MCF 10A (cell line): ENCODE results near the gene ZBTB18. TPM values are rescaled to one million over a fixed set of nuclear protein-coding genes. Genes with fewer than 3 reads are reported as not detected.

ENCODE experiments used
- BruUV-seq: library from RNA; stranded (reverse); fragments of 400-500 nt; replicated peaks from 2 replicates; lab custom pipeline; 2021; lab: Mats Ljungman, UMichigan
- CTCF ChIA-PET: fragments of 300-600 bp; sonication (Branson Sonifier 250); formaldehyde crosslinking; extraction: SDS; loops from one replicate; lab custom pipeline; 2021; ENCODE audit warnings: antibody characterized with exemption, inconsistent platforms; lab: Yijun Ruan, JAX
- POLR2A ChIA-PET: fragments of 300-600, 350-650 bp; sonication (Branson Sonifier 250); formaldehyde crosslinking; extraction: SDS; loops from one replicate; lab custom pipeline; 2020; ENCODE audit warnings: antibody characterized with exemption, inconsistent platforms; lab: Yijun Ruan, JAX
- DNase-seq: peaks from one replicate; pipeline ENCODE4 v3.0.0-alpha.2; 2018; ENCODE audit not compliant: unreplicated experiment
- H3K27ac Mint-ChIP-seq: one replicate; pipeline ENCODE4 v1.8.0; 2022; ENCODE audit warnings: mild to moderate bottlenecking, low read depth, mixed read lengths; ENCODE audit not compliant: unreplicated experiment
- H3K27me3 Mint-ChIP-seq: one replicate; pipeline ENCODE4 v1.8.0; 2022; ENCODE audit warnings: mixed read lengths; ENCODE audit not compliant: insufficient read depth, unreplicated experiment
- H3K36me3 Mint-ChIP-seq: one replicate; pipeline ENCODE4 v1.8.0; 2022; ENCODE audit warnings: mild to moderate bottlenecking, moderate library complexity, mixed read lengths; ENCODE audit not compliant: insufficient read depth, unreplicated experiment
- H3K4me1 Mint-ChIP-seq: one replicate; pipeline ENCODE4 v1.8.0; 2022; ENCODE audit warnings: mixed read lengths; ENCODE audit not compliant: insufficient read depth, unreplicated experiment
- H3K4me3 Mint-ChIP-seq: one replicate; pipeline ENCODE4 v1.8.0; 2022; ENCODE audit warnings: mild to moderate bottlenecking, moderate library complexity, mixed read lengths; ENCODE audit not compliant: unreplicated experiment
- H3K9me3 Mint-ChIP-seq: one replicate; pipeline ENCODE4 v1.8.0; 2022; ENCODE audit warnings: mixed read lengths; ENCODE audit not compliant: unreplicated experiment
- intact Hi-C: fragments of 100-400 bp; cut with micrococcal nuclease; formaldehyde crosslinking; loops from 2 replicates; pipeline ENCODE4 v1.14.1; 2022
- total RNA-seq: library from RNA; stranded (reverse); gene quantifications from 2 replicates; pipeline ENCODE4 v1.2.3, GENCODE V29; 2022
- TF ChIP-seq, protein P1 (sequence below): fragments of 200-600 bp; IDR thresholded peaks from one replicate; pipeline ENCODE4 v1.8.0; 2022; ENCODE audit warnings: antibody characterized with exemption, mild to moderate bottlenecking; ENCODE audit not compliant: unreplicated experiment

ZBTB18 gene
- total RNA-seq, 1 experiment from 2014 or later, result 16.5 TPM

GRCh38 chr1:244057474-244058385 lies 6.6 kb downstream of the ZBTB18 start:
- DNase-seq, result no peak
- intact Hi-C loops, result loop anchor here (10.0 kb wide), 1 partner anchor 463 kb away; no protein-coding TSS in a partner anchor
- Mint-ChIP-seq H3K4me1 (no peaks in the 10 kb centered on the region), H3K27ac (no peak overlapping the region), H3K4me3 (no peak overlapping the region), H3K9me3 (no peaks in the 10 kb centered on the region), H3K27me3 (no peaks in the 10 kb centered on the region), H3K36me3 (peaks cover 11% of the 10 kb centered on the region)
- ChIA-PET CTCF (interaction anchor here (0.7 kb wide), 1 partner anchor 21 kb away, joined by 3 read pairs; no protein-coding TSS in a partner anchor), POLR2A (interaction anchor here (1.0 kb wide), 1 partner anchor 10 kb away, joined by 4 read pairs; no protein-coding TSS in a partner anchor)
- TF ChIP-seq, protein P1, sequence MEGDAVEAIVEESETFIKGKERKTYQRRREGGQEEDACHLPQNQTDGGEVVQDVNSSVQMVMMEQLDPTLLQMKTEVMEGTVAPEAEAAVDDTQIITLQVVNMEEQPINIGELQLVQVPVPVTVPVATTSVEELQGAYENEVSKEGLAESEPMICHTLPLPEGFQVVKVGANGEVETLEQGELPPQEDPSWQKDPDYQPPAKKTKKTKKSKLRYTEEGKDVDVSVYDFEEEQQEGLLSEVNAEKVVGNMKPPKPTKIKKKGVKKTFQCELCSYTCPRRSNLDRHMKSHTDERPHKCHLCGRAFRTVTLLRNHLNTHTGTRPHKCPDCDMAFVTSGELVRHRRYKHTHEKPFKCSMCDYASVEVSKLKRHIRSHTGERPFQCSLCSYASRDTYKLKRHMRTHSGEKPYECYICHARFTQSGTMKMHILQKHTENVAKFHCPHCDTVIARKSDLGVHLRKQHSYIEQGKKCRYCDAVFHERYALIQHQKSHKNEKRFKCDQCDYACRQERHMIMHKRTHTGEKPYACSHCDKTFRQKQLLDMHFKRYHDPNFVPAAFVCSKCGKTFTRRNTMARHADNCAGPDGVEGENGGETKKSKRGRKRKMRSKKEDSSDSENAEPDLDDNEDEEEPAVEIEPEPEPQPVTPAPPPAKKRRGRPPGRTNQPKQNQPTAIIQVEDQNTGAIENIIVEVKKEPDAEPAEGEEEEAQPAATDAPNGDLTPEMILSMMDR, result no peak
- no TSS peak for BruUV-seq

- DNase-seq, result no peak
- TF ChIP-seq, protein P1, result no peak
- POLR2A ChIA-PET, result interaction anchor here (0.6 to 3.0 kb wide), 4 partner anchors 9 to 332 kb away, joined by 3 to 13 read pairs (median 3); partner anchors contain the start of gene ZBTB18
- Mint-ChIP-seq H3K4me1 (no peaks in the 10 kb centered on the region), H3K36me3 (peaks cover 9% of the 10 kb centered on the region), H3K4me3 (no peak overlapping the region), H3K9me3 (no peaks in the 10 kb centered on the region), H3K27me3 (no peaks in the 10 kb centered on the region), H3K27ac (no peak overlapping the region)
- intact Hi-C loops, result no loop called here
- BruUV-seq, result TSS peak; percentile 2
- CTCF ChIA-PET, result interaction anchor here (0.6 to 1.1 kb wide), 3 partner anchors 8 to 241 kb away, joined by 3 to 5 read pairs (median 4); partner anchors contain the start of gene ZBTB18
Measured at GRCh38 chr1:244060117-244060516, 9.0 kb downstream of the ZBTB18 start.

- Mint-ChIP-seq H3K36me3 (peaks cover 3% of the 10 kb centered on the region), H3K9me3 (no peaks in the 10 kb centered on the region), H3K27ac (no peak overlapping the region), H3K4me1 (peaks cover 5% of the 10 kb centered on the region), H3K4me3 (no peak overlapping the region), H3K27me3 (no peaks in the 10 kb centered on the region)
- DNase-seq, result no peak
- ChIA-PET CTCF (interaction anchor here (0.6 to 1.1 kb wide), 5 partner anchors 8 to 1280 kb away, joined by 3 to 5 read pairs (median 4); partner anchors contain the start of gene ZBTB18), POLR2A (interaction anchor here (0.7 to 3.0 kb wide), 5 partner anchors 8 to 331 kb away, joined by 3 to 13 read pairs (median 3); partner anchors contain the start of gene ZBTB18)
- intact Hi-C loops, result no loop called here
- no TSS peak for BruUV-seq
- TF ChIP-seq, protein P1, result no peak
Measured at GRCh38 chr1:244060686-244061085, 9.6 kb downstream of the ZBTB18 start.
